ENCODE measurements around the gene CCL14.

CCL14 gene

DNA sequence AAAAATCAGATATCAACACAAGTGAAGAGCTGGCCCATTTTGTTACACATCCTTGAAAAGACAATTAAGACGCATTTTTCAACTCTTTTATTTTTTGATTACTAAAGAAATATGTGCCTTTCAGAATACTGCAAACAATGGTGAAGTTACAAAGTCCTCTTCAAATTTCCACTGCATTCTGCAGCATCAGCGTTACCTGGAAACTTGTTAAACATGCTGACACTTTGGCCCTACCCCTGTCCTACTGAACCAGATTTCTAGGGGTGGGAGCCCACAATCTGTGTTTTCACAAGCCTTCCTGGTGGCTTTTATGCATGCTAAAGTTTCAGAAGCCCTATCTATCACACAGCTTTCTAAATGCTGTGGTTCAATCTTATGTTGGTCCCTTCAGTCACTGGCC lies 4.5 kb upstream of the CCL14 start:
- DNase-seq (ENCODE audit: low read depth in 2 of 2), result no peak

DNA sequence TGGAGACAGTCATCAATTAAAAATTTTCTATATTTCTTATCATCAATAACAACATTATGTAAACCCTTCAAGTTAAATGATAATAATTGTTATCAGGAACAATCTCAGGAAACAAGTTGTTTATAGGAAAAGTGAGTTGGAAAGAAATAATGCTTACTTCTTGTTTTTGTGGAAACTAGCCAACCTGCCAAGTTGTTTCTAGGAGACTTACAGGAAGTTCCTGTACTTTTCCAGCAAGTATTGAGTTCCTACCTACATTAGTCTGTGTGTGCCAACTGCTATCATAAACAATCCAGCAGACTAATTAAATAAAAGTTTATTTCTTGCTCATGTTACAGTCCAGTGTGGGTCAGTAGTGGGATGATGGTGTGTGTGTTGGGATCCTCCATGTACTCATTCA lies 1.6 kb upstream of the CCL14 start:
- DNase-seq (ENCODE audit: low read depth in 2 of 2), result no peak

DNA sequence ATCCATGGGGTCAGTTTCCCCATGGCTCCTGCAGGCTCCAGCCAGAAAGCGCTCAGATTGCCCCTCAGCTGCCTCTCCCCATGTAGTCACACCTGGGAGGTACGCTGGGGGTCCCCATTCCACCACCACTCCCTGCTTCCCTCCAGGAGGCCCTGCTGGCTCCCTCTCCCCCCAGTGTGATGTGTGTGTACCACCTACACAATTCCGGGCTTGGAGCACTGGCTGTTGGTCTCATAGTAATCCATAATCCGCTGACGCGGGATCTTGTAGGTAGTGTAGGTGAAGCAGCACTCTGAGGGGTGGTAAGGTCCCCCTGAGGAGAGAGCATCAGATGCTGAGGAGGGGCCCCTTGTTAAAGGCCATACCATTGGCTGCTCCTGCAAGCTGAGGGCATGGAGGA lies 2.4 kb downstream of the CCL14 start:
- no peak for DNase-seq (ENCODE audit: low read depth in 2 of 2)

DNA sequence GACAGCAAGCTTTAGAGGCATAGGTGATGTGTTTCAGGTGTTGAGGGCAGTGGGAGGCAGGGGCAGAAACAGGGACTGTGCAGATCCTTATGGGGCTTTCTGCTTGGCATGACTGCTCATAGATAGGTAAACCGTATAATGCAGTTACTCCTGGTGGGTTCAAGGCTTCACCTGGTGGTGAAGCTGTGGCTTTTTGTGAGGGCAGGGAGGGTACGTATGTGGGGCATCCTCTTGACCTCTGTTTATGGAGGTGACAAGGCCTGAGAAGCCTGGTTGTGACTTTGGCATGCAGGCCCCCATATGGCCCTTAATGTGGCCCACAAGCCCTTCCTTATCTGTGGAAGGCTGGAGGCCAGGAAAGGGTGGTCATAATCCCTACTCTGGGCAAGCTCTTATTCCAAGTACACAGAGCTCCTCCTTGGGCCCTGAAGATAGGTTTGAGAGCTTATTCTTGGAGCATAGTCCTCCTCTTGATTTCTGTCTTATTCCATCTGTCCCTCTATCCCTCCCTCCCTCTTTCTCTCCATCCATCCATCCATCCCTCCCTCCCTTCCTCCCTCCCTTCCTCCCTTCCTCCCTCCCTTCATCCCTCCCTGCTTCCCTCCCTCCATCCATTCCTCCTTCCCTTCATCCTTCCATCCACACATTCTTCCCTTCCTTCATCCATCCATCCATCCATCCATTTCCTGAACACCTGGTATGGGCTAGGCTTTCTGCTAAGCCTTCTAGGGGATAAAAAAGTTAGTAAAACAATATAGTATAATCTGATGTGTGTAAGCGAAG lies 3.9 kb downstream of the CCL14 start:
- no peak for DNase-seq (ENCODE audit: low read depth in 2 of 2)

DNA sequence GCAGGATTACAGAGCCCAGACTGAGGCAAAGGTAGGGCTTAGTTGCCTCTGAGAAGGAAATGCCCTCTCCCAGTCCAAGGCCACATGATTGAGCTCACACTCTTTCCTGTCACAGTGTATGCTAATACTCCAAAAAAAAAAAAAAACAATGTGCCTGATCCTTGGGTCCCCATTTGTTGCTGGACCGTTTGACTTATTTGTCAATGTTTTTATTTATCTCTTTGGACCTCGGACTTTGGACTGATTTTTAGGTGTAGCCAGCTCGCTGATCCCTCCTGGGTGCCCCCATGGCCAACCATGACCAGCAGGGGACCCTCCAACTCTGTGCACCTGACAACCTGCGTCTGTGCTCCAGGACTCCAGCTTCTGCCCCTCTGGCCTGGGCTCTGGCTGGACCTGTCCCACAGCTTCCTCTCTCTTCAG lies 4.6 kb downstream of the CCL14 start:
- no peak for DNase-seq (ENCODE audit: low read depth in 2 of 2)

DNA sequence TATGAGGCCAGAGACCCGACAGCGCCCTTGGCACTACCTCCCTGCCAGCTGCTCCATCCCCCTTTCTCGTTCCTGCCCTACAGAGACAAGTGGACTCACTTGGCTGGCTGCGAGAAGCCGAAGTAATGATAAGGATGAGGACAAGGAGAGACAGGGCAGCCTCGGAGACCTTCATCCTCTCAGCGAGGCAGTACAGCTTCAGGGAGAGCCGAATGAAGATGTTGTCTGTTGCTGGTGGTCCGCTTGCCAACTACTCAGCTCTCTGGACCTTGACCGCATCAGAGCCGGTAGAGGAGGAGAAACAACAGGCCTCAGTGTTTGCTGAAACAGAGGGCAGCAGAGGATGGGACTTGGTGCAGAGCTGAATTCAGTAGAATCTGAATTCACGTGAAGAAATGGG lies 5.3 kb downstream of the CCL14 start, which contains the start of gene CCL16:
CCL16 (minus strand) TSS at position 252 of the 400 bp plus-strand sequence; CDS start at position 175, 77 bp downstream.
- DNase-seq (ENCODE audit: low read depth in 2 of 2), result no peak

DNA sequence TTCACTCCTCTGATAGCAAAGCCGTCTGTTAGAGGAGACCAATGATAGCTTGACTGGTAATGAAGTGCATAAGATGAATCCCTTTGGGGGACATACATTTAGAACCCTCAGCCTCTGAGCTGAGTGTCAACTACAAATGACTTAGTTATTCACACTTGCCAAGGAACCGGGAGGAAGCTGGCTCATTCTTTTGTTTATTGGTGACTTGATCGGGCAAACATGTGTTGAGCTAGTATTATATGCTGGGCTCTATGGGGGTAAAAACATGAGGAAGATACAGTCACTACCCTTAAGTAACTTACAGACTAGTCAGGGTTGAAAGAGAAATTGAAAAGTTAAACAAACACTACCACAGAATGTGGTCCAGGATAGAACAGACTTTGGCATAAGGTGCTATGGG lies 8.2 kb downstream of the CCL14 start:
- no peak for DNase-seq (ENCODE audit: low read depth in 2 of 2)

DNA sequence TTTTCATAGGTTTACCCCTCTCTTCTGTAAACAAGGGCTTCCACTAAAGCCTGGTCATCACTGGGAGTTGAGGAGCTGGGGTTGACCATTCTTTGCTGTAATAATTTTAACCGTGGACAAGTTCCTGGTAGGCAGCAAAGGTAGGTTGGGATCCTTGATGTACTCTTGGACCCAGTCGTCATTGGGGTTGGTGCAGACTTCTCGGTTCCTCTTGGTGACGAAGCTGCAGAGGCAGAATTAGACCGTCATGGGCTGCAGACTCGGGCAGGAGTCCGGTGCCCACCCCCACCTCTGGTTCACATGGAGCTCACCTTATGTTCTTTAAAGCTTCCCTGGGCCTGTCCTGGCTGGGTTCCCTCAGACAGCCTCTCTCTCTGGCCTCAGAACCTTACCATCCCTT lies 9.0 kb downstream of the CCL14 start:
- no peak for DNase-seq (ENCODE audit: low read depth in 2 of 2)

DNA sequence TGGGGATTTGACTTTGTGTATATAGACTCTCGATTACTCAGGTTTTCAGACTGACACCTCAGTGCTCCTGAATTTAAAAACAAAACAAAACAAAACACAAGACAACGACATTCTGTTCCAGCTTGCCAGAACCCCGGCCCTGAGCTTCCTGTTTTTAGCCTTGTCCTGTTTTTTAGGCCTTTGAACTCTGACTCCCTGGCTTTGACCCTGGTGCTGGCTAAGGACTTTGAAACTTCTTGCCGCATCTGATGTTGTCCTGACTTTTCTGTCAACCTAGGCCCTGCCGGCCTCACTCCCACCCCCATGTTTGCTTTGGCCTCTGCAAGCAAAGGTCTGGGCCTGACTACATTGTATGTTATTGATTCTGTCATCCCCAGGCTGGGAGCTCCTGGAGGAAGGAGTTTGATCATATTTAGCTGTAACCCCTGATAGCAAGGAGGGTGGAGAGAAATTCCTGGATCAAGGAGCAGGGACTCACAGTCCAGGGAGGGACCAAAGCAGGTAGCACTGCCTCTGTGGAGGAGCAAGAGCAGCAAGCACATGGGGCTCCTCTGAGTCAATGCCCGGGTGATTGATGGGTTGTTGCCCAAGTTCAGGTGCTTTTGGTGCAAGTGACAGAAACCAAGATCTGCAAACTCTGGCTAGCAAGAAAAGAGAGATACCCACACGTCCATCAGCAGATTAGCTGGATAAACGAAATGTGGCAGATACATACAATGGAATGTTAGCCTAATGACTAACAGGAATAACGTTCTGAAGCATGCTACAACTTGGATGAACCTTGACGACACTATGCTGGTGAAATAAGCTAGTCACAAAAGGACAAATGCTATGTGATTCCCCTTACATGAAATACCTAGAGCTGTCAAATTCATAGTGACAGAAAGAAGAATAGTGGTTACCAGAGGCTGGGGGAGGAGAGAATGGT lies 12.9 kb downstream of the CCL14 start:
- no peak for DNase-seq (ENCODE audit: low read depth in 2 of 2)

DNA sequence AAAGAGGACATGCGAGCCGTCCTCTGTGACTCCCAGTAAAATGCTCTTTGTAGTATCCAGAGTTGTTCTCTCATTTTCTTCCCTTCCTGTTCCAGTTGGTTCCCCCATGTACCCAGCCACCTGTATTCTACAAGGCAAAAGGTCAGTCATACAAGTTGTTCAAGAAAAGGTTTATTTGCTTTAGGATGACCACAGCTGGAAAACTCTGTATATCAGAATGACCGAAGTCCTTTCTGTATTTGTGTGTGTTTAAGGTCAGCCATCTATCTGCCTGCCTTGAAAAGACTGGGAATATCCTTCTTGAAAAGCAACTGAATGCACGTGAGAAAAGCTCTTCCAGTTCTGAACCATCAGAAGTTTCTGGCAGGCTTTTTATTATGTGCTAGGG lies 13.6 kb downstream of the CCL14 start:
- DNase-seq (ENCODE audit: low read depth in 2 of 2), result no peak

DNA sequence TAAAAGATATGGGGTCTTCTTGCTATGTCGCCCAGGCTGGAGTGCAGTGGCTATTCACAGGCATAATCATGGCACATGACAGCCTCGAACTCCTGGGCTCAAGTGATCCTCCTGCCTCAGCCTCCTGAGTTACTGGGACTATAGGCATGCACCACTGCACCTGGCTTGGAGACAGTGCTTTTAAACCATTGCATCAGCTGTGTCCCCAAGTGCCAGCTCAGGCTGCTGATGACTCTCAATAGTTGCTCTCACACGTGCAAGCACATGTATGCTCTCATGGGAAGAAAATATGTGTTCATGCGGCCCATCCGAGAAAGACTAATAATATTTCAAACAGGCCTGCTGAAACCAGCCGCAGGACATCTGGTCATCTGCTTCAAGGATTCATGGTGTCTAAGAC lies 14.0 kb downstream of the CCL14 start:
- DNase-seq (ENCODE audit: low read depth in 2 of 2), result no peak

DNA sequence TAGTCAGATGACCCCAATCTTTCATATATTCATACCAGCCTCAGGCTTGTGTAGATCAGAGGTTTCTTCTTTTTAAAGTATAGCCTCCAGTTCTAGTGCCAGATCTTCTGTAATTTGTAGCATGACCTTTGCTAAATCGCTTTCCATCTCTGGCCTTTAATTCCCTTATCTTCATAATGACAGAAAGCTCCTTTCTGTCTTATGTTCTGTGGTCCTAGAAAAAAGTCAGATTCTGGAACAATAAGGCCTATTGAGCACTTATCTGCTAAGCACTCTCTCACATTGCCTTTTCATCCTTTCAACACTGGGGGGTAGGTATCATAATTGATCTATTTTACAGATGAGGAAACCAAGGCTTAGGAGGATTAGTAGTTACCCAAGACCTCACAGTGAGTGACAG lies 14.5 kb downstream of the CCL14 start:
- no peak for DNase-seq (ENCODE audit: low read depth in 2 of 2)

DNA sequence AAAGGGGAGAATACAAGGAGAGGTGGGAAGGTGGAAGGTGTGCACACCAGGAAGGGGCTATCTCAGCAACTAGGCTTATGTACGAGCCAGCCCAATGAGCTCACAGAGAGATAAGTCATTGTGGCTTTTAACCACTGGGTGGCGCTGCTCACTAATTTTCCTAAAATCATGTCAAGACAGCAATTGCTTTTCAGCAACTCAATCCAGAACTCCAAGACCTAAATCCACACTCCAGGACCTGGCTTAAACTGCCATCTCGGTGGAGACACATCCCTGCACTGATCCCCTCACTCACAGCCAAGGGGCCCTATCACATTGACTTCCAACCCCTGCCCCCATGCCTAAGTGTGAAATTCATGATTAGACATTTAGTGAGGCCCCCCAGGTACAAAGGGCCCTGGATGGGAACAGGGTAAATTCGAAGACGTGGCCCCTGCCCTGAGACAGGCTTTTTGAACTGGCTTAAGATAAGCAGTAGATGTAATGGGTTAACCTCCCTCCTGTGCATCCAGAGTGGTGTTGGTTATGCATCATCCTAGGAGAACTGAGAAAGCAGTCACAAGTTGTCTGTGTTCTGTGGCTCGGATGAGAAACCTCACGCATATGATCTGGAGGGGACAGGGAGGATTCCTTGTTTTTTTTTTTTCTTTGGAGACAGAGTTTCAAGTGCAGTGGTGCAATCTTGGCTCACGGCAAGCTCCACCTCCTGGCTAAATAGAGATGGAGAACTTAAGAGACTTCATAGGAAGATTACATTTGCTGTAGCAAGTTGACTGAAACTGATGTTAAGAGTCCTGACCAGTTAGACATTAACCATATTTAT lies 16.8 kb downstream of the CCL14 start:
- peak; percentile 66 to 73 for DNase-seq (ENCODE audit: low read depth in 2 of 2)

DNA sequence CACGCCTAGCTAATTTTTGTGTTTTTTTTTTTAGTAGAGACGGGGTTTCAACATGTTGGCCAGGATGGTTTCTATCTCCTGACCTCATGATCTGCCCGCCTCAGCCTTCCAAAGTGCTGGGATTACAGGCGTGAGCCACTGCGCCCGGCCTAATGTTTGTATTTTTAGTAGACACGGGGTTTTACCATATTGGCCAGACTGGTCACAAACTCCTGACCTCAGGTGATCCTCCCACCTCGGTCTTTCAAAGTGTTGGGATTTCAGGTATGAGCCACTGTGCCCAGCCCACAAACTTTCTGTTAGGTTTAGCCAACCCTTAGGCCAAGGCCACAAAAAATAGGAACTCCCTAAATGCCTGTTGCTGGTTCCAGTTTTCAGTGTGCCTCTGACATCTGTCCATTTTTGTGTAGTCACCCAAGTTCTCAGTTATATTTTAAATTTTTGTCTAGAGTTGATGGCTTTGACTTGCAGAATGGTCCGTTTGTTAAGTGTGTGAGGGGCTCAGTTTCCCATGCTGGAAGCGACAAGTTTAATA lies 17.9 kb downstream of the CCL14 start:
- DNase-seq (ENCODE audit: low read depth in 2 of 2), result no peak

DNA sequence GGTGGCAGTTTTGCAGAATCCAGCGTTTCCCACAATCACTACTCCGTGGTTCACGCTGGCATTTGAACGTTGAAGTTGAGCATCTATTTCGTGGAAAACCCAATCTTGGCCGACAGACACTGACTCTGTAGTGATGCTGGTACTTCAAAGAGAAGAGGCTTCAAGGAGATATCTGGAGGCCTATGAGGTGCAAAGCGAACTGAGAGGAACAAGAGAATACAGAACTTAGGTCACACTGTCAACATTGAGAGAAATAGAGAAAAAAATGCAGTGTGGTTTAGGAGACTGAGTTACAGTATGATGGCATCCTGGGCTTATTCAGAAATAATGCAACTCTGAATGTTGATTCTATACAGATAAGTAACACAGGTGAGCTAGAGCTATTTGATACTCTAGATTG lies 21.3 kb downstream of the CCL14 start:
- no peak for DNase-seq (ENCODE audit: low read depth in 2 of 2)

DNA sequence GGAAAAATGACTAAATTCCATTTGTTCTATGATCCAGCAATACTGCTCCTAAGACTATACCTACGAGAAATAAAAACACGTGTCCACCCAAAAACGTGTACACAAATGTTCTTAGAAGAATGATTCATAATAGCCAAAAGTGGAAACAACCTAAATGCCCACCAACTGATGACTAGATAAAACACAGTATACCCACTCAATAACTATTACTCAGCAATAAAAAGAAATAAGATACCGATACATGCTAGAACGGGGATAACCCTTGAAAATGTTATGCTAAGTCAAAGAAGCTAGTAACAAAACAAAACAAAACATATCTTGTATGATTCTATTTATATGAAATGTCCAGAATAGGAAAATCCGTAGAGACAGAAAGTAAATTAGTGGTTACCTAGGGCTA lies 22.9 kb downstream of the CCL14 start:
- DNase-seq (ENCODE audit: low read depth in 2 of 2), result no peak

DNA sequence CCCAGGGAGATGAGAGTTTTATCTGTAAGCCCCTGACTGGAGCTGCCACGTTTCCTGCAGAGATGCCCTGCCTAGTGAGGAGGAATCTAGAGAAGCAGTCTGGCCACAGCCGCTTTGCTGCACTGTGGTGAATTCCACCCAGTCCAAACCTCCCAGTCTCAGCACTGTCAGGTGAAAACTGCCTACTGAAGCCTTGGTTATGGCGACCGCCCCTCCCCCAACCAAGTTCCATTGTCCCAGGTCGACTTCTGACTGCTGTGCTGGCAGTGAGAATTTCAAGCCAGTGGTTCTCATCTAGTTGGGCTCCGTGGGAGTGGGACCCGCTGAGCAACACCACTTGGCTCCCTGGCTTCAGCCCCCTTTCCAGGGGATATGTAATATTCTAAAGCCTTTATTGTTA lies 32.8 kb downstream of the CCL14 start:
- DNase-seq (ENCODE audit: low read depth in 2 of 2), result no peak

DNA sequence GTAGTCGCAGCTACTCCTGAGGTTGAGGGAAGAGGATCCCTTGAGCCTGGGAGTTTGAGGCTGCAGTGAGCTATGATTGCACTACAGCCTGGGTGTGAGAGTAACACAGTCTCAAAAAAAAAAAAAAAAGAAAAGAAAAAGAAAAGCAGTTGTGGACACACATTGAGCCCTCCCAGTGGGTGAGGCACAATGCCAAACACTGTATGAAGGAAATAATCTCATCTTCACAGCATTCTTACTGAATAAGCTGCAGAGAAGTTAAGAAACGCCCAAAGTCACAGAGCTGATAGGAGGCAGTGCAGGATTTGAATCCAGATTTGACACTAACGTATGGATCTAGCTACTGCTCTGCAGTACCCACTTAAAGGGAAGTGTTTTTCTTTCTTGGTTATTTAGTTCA lies 37.1 kb downstream of the CCL14 start:
- DNase-seq (ENCODE audit: low read depth in 2 of 2), result no peak

DNA sequence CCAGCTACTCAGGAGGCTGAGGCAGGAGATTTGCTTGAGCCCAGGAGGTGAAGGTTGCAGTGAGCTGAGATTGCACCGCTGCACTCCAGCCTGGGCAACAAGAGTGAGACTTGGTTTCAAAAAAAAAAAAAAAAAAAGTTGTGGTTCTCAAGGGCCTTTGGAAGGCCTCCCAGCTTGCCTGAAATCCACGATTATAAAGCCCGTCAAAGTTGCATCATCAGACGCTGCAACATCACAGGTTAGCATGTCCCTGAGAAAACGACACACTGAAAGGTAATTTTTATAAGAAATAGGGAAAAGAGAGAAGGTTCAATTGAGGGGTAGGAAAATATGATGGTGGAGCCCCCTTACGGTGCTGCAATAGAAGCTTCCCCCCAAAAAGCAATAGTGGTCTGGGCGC lies 38.4 kb downstream of the CCL14 start:
- no peak for DNase-seq (ENCODE audit: low read depth in 2 of 2)

DNA sequence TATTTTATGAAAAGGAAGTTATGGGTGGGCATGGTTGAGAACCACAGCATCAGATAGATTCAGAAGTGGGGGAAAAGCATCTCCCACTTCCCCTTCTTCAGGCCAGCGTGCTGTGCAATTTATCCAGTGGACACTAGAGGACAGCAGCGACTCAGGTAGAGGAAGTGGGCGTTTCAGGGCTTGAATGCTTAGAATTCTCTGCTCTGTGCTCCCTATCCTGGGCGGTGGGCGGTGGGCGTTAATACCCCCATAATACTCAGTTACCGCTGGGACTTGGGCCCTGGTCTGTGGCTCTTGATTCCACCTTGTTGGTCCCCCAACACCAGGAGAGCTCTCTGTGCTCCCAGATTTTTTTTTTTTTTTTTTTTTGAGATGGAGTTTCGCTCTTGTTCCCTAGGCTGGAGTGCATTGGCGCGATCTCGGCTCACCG lies 39.4 kb downstream of the CCL14 start:
- DNase-seq (ENCODE audit: low read depth in 2 of 2), result peak; percentile 15 to 29

DNA sequence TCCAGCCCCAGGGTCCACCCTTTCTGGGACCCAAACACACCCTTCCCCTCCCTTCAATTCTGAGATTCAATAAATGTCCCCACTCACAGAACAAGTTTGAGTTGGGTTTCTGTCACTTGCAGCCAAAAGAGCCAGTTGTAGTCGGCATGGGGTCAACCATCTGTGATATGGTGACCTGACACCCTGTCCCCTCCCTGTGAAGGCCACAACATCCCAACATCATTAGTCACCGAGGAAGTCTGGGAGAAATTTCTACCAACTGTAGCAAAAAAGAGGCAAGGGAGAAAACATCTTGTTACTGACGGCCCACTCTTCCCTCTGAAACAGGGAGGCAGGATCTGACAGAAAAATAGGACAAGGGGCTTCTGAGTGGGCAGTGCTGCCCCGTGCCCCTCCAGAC lies 42.4 kb downstream of the CCL14 start:
- DNase-seq (ENCODE audit: low read depth in 2 of 2), result no peak

DNA sequence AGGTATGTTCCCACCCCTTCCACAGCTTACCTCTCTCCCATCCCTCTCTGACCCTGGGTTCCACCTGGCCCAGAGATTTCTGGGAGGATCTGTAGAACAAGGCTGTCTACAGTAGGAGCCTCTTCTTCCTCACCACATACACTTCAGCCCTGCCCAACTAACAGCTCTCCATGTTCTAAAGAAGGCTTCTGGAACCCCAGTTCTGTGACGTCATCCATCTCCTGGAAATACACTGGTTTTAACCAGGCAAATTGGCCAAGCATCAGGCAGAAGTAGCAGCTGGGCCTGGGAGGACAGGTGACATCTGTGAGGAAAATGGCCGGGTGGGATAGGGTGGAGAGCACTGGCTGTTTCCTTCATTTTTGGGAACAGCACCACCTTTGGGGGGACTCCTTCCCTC lies 43.0 kb downstream of the CCL14 start, which contains the start of gene LYZL6:
LYZL6 (minus strand) TSS at position 177 of the 400 bp plus-strand sequence. CDS start 4,357 bp downstream, outside the sequence.
- DNase-seq (ENCODE audit: low read depth in 2 of 2), result no peak
